NCI-H2196 (cell line): ENCODE measurements around the gene ADAMTS6.
"Not testable (repeated sequence)": the region's sequence is repeated elsewhere in the genome, so short reads cannot be mapped to it uniquely, and the experiment has no call there.

Experiments
- DNase-seq: peaks from one replicate; lab custom pipeline; 2025; ENCODE audit not compliant: unreplicated experiment; lab: John Stamatoyannopoulos, UW

The ADAMTS6 gene

DNA sequence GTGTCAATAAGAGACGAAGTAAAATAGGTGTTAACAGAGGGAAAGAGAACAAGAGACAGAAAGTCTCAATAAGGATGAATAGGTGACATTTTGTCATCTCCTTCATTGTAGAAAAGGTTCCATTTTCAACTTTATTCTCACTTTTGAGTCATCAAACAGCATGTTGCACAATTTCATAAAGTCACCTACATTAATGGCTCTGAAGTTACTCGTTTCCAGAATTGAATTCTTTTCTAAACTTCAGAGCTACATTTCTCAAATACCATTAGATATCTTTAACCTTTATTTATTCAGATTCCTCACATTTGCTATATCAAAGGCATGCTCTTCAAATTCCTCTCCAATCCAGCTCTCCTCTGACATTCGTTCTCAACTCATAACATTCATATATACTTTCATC is 13.1 kb downstream of the ADAMTS6 start:
- DNase-seq, result no peak

DNA sequence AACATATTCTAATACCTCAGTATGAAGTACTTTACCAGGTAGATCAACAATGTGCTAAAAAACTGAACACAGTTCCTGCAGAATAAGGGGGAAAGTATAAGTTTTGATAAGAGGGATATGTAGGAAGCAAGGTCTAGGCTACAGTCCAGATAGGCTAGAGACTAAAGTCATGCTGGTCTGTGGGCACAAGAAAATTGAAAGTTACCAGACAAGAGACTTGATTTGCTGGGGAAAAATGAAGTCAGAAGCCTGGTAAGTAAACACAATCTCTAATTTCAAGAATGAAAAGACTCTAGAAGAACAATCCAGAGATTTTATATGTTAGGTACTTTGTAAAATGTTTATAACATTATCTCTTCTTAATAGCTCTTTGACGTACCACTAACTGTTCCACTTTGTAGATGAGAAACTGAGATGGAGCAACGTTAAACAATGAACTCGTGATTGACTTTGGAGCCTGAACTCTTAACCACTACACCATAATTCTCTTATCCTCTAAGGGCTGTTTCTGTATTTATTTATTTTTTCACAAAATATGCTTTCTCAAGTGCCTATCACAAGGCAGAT is 19.5 kb downstream of the ADAMTS6 start:
- DNase-seq, result no peak

DNA sequence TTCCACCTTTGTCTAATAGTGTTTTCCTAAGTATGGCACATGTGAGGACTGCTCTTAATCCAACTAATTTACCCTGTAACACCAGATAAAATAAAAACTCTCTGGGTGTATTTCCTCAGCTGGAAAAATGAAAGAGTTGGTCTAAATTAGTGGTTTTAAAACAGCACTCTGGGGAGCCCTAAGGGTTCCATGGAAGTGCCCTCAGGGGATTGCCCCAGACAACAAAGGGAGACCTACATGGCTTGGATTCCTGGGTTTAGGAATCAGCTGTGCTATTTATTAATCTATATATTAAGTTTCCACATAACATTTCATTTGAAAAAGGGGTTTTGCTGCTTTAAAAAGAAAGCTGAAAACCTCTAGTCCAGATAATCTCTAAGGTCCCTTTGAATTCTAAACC is 20.2 kb downstream of the ADAMTS6 start:
- no peak for DNase-seq

DNA sequence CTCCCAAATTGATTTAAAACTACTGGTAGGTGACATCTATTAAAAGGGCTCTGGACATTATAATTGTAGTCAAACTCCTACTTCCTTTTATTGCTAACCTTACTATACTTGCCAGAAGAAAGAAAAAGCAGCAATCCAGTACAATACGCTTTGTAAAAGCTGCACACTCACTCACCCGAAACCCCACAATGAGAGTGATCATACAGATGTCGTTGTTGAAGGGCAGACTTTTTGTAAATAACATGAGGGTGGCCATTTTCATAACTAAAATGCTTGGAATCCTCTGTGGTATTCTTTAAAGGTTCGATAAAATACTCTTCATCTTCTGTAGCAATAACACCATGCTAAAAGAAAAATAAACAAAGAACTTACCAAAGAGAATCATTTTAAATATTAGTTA is 21.7 kb downstream of the ADAMTS6 start:
- DNase-seq, result no peak

DNA sequence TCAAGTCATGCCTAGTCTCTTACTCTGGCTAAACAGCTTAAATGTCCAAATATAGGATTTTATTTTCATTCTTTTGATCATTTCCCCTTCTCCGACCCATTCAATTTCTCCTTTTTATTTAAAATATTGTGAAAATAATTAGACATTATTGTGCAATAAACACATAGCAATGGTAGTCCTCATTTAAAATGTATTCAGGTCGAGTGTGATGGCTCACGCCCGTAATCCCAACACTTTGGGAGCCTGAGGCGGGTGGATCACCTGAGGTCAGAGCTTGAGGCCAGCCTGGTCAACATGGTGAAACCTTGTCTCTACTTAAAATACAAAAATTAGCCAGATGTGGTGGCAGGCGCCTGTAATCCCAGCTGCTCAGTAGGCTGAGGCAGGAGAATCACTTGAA is 26.7 kb downstream of the ADAMTS6 start:
- DNase-seq, result no peak

DNA sequence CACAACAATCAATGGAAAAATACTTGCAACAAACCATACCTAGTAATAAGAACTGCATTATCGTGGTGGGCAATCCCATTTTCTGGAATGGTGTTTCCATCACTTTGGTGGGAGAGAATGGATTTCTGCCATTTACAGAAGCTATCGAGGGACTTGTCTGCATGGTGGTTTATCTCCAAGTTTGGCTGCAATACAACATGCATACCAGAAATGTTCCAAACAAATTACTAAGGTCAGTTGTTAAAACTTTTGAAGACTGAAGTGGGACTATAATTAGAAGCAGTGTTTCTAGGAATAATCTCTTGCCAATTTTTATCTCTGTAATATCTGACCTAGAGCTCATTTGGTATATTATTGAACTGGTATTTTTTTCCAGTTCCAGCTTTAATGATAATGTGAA is 30.3 kb downstream of the ADAMTS6 start:
- no peak for DNase-seq

DNA sequence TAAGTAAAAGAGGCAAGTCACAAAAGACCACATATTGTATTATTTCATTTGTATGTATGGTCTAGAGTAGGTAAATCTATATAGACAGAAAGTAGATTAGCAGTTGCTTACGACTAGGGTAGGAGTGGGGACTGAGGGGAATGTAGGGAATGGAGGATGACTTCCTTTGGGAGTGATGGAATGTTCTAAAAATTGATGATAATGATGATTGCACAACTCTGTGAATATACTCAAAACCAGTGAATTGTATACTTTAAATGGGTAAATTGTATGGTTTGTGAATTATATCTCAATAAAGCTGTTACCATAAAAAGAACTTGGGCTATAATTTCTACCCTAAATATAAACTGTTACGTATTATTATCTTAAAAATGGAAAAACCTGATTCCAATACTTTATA is 35.0 kb downstream of the ADAMTS6 start:
- no peak for DNase-seq

DNA sequence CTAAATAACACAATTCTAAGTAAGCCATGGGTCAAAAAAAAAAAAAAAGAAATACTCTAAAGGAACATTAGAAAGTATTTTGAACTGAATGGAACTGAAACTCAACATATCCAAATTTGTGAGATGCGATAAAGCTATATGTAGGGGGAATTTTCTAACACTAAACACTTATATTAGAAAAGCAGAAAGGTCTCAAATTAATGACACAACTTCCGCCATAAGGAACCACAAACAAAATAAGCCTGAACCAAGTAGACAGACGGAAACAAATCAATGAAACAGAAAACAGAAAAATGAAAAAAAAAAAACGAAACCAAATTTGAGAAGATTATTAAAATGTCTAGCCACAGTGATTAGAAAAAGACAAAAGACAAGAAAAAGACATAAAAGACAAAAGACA is 39.9 kb downstream of the ADAMTS6 start:
- DNase-seq, result no peak

DNA sequence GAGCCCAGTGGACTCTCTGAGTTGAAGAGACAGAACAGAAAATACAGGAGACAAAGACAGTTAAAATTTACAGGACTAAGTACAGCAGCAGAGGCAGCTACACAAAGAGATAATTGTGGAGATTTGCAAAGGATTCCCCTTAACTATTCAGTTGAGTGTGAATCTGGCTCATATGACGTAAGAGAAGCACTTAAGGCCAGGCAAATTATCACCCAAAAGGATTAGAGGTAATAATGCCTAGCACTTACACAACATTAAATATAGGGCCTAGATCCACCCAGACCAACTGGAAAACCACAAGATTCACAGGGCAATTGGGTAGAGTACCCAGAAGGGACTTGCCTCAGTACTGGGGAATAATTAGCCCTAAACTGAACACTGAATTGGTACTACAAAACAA is 41.3 kb downstream of the ADAMTS6 start:
- DNase-seq, result no peak

DNA sequence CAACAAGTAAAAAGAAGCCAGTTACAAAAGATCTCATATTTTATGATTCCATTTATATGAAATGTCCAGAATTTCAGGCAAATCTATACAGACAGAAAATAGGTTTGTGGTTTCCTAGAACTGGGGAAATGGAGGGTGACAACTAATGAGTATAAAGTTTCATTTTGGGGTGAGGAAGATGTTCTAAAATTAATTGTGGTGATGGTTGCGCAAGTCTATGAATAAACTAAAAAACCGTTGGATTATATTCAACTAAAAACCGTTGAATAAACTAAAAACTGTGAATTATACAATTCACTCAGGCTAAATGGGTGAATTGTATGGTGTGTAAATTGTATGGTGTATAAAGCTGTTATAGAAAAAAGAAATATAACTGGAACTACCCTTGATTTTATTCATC is 47.6 kb downstream of the ADAMTS6 start:
- no peak for DNase-seq

DNA sequence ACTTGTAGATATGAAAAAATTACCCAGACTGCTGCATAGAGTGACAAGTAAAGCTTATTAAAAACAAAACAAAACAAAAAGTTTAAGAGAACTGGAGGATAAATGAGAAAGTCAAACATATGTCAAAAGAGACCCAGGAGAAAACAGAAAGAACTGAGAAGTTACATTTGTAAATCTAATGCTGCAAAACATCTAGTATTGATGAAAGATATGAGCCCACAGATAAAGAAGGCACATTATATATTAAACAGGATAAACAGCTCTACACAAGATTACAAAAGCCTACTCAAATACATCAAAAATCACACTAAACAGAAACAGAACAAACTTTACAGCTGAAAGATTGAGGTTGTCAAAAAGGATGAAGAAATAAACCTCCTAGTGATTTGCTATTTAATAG is 55.1 kb downstream of the ADAMTS6 start:
- no peak for DNase-seq

DNA sequence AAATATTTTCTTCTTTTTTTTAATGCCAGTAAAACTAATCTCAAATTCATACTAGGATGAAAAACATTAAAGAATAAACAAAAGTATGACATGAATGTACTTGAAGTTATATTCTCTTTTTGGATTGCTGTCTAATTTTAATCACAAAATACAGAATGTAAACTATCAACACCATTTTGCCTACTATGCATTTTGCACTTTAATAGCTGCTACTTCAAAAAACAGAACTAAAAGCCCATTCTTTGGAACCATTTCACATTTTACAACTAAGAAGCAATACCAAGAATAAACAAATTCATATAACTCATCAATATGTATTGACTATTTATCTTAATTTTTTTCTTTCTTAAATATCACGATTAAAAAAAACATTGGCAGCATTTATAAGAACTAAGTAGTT is 58.1 kb downstream of the ADAMTS6 start:
- no peak for DNase-seq

DNA sequence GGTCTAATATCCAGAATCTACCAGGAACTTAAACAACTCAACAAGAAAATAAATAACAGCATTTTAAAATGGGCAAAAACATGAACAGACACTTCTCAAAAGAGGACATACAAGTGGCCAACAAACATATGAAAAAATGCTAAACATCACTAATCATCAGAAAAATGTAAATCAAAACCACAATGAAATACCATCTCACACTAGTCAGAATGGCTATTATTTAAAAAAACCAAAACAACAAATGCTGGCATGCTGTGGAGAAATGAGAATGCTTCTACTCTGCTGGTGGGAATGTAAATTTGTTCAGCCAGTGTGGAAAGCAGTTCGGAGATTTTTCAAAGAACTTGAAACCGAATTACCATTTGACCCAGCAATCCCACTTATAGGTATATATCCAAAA is 63.1 kb downstream of the ADAMTS6 start:
- no peak for DNase-seq

DNA sequence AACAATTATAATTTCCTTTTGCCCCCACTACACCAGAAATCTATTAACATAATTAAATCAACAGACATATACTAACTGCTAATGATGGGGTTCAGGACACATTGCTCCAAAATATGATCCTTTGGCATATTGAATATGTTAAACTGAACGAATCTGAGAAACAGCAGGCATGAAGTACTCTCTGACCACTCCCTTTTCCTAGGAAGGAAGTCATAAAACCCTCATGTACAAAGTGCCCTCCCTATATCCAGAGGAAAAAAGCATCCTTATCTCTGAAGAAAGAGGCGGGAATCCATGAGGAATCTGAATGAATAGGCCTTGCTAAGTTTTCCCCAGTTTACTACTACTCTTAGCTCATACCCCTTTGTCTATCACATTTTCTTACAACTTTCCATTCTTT is 67.9 kb downstream of the ADAMTS6 start:
- DNase-seq, result no peak

DNA sequence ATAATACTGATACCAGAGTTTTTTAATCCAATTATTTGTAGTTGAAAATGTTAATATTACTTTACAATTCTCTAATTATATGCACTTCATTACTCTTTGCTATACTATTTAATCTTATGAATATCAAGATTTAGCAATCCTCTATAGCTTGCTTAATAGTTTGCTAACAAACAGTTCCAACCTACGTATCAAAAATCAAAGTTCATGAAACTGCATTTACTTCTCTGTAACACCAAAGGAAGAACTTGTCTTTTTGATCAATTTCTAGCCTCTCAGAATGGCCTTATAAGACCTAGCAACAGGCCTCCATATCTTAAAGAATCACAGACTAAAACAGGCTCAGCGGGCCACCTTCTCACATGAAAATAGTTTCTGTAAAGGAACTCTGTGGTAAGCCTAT is 68.9 kb downstream of the ADAMTS6 start:
- no peak for DNase-seq

DNA sequence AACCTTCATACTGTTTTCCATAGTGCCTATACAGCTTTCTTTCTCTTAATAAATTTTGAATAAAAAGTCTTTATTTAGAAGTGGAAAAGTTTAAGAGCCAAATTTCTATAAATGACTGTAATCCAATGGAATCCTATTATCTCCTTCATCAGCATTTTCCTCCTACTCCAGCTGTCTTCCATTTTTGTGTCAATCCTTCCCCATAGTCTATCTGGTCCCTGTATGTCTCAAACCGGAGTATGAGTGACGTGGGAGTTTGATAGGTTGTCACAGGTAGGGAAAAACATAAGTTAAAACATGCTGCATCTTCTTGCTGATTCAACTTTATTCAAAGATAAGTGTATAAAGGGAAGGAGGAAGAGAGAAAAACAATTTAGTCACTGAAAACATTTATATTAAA is 70.4 kb downstream of the ADAMTS6 start:
- DNase-seq, result no peak

DNA sequence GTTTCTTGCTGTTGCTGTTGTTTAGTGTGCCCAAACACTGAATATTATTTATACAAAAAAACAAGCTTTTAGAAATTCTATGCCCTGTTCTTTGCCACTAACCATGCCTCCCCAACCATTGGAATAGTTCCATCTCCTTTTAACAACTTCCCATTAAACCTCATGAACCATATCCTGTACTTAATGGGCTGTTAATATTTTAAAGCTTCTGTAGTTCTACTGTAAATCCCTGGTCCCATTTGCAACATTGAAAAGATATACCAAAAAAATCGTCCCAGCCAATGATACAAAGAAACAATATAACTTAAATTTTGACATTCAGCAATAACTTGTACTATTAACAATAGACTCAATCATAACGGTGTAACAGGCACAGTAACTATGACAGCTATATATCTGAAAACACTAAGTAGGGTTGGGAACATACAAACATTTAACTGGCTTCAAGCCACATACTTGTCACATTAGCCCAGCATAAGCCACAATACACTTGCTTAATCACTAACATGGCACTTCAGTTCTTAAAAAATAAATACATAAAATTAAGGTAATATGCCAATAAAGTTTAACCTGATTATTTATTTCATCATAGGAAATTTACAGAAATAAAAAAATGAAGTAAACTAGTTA is 86.1 kb downstream of the ADAMTS6 start:
- DNase-seq, result no peak

DNA sequence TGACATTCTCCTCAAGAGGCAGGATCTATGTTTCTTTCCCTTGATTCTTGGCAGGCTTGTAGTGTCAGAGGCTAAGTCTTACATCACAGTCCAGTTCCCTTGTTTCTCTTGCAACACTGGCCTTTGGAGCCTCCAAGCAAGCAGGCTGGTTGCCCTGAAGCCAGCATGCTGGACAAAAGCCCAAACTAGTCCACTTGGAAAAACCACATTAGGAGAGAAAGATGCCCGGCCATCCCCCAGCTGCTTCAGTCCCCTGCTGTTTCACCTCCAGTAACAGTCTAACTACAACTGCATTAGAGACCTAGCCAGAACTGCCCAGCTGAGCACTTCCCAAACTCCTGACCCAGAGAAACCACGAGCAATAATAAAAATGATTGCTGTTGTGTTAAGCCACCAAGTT is 87.6 kb downstream of the ADAMTS6 start:
- no peak for DNase-seq

DNA sequence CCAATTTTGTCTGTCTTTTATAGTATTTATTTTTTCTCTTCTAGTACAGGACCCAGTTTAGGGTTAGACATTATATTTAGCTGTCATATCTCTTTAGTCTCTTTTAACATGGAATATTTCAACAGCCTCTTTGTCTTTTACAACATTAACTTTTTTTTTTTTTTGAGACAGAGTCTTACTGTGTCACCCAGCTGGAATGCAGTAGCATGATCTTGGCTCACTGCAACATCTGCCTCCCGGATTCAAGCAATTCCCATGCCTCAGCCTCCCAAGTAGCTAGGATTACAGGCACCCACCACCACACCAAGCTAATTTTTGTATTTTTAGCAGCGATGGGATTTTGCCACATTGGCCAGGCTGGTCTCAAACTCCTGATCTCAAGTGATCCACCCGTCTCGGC is 90.1 kb downstream of the ADAMTS6 start:
- DNase-seq, result no peak

DNA sequence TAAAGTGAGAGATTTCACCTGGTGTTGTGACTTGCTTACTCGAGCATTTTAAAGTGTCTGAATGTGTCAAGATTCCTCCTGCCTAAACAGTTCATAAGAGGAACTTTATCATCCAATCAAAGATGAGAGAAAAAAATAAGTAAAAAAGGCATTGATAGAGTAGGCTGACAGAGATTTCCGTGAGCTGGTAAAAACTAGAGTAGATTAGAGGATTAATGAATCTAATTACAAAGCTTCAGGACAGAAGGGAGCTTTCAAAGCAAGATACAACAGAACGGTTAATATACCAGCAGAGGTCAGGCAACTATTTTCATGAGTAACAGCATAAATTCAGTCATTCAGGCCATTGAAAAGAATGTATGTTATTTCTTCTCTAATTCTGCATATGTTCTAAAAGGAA is 91.5 kb downstream of the ADAMTS6 start:
- DNase-seq, result no peak

DNA sequence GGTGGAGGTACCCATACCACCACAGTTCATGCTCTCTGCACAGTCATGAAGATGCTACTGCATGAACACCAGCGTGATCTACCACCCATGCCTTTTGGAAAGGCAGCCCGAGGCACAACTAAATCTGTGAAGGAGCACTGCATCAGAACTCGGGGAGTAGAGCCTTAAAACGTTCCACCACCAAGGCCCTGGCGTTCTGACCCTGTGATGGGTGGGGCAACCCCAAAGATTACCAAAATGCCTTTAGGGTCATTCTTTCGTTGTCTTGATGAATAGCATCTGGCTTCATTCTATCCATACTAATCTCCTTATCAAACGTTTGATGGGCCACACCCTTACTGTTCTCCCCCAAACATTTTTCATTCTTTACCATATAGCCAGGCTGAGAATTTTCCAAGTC is 97.9 kb downstream of the ADAMTS6 start:
- DNase-seq, result no peak

DNA sequence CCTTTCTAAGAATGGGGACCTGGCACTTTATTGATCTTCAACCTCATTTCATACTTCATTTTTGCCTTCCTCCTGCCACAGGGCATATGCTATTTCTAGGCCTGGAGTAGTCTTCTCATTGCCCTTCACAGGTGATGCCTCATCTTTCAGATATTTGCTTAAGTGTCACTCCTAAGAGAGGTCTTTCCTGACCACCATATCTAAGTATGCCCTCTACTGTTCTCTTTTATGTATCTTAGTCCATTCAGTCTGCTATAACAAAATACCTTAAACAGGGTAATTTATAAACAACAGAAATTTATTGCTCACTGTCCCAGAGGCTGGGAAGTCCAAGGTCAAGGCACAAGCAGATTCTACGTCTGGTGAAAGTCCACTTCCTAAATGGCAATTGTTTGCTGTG is 99.1 kb downstream of the ADAMTS6 start:
- DNase-seq, result no peak

DNA sequence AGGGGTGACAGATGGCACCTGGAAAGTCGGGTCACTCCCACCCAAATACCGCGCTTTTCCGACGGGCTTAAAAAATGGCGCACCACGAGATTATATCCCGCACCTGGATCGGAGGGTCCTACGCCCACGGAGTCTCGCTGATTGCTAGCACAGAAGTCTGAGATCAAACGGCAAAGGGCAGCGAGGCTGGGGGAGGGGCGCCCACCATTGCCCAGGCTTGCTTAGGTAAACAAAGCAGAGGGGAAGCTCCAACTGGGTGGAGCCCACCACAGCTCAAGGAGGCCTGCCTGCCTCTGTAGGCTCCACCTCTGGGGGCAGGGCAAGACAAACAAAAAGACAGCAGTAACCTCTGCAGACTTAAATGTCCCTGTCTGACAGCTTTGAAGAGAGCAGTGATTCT is 111.2 kb downstream of the ADAMTS6 start:
- not testable (repeated sequence) for DNase-seq
